AG09319 (cell line): ENCODE data around the gene CFTR.

Experiments
- DNase-seq: peaks from one replicate; pipeline ENCODE4 v3.0.0-alpha.2; 2010; ENCODE audit warnings: low read depth; ENCODE audit errors: extremely low read depth
- CTCF ChIP-seq: IDR thresholded peaks from 2 replicates; pipeline ENCODE4 v1.5.1; 2011; ENCODE audit warnings: low read depth, mild to moderate bottlenecking, inconsistent platforms, low read length, moderate library complexity

CFTR gene

DNA sequence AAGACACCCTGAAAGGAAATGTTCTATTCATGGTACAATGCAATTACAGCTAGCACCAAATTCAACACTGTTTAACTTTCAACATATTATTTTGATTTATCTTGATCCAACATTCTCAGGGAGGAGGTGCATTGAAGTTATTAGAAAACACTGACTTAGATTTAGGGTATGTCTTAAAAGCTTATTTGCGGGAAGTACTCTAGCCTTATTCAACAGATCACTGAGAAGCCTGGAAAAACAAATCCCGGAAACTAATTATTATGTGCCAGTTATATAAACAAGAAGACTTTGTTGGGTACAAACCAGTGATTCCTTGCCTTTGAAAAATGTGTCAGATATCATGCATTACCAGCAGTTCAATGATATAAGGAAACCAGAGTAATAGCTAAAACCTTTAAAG is 160.1 kb downstream of the CFTR start:
- no peak for TF ChIP-seq CTCF
- no peak for DNase-seq

GRCh38 chr7:117640465-117640864 is 160.6 kb downstream of the CFTR start:
- no peak for DNase-seq
- TF ChIP-seq CTCF, result no peak

- peak; percentile 43 for DNase-seq
- no peak for TF ChIP-seq CTCF
These were observed 165.8 kb downstream of the CFTR start for GRCh38 chr7:117645481-117646165.

DNA sequence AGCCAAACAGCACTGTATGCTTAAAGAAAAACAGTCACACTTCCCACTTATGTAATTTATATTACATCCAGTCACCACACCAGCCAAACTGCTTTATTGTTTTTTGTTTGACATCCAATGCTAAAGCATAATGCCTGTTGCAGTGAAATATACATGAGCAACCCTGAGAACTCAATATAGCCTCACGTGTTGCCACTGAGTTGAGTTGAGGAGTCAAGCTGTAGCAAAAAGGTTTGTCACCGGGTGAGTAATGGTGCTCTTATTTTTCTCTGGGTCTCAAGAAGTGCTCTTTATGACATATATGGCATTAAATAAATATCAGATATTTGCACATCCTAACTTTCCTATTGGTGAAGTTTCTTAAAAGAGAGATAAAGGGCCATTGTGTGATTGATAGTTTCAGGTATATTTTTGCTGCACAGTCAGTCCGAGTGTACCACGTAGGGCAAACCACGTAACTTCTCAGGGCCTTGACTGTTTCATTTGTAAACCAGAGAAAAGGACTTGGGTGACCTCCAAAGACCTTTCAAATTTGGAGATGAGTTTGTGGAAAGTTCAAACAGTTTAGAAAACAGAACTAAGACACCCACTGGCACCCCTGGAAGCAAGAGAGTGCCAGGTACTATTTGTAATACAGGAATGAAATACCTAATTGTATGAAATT is 168.5 kb downstream of the CFTR start:
- DNase-seq, result no peak
- TF ChIP-seq CTCF, result no peak

GRCh38 chr7:117652943-117653680 is 173.3 kb downstream of the CFTR start:
- no peak for DNase-seq
- no peak for TF ChIP-seq CTCF

DNA sequence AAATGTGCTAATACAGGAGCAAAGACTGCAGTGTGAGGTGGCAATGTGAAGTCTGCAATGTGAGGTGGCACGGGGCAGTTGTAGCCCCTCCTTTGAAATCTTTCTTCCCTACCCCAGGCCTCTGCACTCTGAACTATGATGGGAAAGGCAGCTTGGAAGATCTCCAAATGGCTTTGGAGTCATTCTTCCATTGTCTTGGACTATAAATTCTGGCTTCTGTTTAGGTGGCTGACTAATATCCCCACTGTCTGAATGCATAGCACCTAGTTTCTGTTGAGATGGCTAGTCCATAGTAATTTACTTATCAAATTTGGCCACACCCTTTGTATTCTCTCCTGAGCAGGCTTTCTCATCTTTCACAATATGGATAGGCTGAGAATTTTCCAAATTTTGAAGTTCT is 175.0 kb downstream of the CFTR start:
- no peak for DNase-seq
- TF ChIP-seq CTCF, result no peak

GRCh38 chr7:117656806-117657205 is 177.0 kb downstream of the CFTR start:
- DNase-seq, result no peak
- no peak for TF ChIP-seq CTCF
